ENCODE data around the gene CD55.

DNA sequence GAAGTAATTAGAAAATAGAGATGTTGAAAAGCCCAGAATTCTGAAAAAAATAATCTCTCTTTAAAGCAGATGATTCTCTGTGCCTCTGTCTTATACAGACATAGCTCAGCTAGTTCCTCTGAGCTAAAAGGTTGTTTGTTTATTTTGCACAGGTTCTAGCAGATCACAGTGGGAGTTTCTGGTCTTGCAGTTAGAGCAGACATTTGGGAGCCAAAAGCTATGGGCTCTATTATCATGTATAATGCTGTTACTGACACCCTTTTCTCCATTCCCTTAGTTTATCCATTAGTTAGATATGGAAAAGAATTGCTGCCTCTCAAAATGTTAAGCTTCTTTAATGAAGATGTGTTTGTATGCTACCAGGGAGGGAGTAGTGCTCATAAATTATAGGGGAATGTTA is 20.5 kb upstream of the CD55 start:
- TF ChIP-seq POLR2A (IDR thresholded peaks at IDR 0.05): no peak
- TF ChIP-seq, protein P1, sequence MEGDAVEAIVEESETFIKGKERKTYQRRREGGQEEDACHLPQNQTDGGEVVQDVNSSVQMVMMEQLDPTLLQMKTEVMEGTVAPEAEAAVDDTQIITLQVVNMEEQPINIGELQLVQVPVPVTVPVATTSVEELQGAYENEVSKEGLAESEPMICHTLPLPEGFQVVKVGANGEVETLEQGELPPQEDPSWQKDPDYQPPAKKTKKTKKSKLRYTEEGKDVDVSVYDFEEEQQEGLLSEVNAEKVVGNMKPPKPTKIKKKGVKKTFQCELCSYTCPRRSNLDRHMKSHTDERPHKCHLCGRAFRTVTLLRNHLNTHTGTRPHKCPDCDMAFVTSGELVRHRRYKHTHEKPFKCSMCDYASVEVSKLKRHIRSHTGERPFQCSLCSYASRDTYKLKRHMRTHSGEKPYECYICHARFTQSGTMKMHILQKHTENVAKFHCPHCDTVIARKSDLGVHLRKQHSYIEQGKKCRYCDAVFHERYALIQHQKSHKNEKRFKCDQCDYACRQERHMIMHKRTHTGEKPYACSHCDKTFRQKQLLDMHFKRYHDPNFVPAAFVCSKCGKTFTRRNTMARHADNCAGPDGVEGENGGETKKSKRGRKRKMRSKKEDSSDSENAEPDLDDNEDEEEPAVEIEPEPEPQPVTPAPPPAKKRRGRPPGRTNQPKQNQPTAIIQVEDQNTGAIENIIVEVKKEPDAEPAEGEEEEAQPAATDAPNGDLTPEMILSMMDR (IDR thresholded peaks at IDR 0.05): no peak
- TF ChIP-seq POLR2AphosphoS5 (IDR thresholded peaks at IDR 0.05): no peak
- TF ChIP-seq EP300 (IDR thresholded peaks at IDR 0.05): no peak

All from suprapubic skin (tissue), 4 donors.